ENCODE data around the gene CDC37L1. TPM values are rescaled to one million over a fixed set of nuclear protein-coding genes. Genes with fewer than 3 reads are reported as not detected.
"Not testable (repeated sequence)": the region's sequence is repeated elsewhere in the genome, so short reads cannot be mapped to it uniquely, and the experiment has no call there.

Gene CDC37L1
- total and polyA plus RNA-seq, 10 donors, result 5.3 to 21.2 (median 12.5) TPM

GRCh38 chr9:4656621-4657020, 22.7 kb upstream of the CDC37L1 start:
- H3K27me3 ChIP-seq (replicated peaks in 1 of 7), result no peaks in the 10 kb centered on the region
- no peaks in the 10 kb centered on the region for H3K36me3 ChIP-seq
- no peak overlapping the region for H3K27ac ChIP-seq
- H3K9me3 ChIP-seq, result no peaks in the 10 kb centered on the region
- peaks cover 3 to 6% (median 5%) of the 10 kb centered on the region in 6 donors for H3K4me1 ChIP-seq
- TF ChIP-seq, protein P1, sequence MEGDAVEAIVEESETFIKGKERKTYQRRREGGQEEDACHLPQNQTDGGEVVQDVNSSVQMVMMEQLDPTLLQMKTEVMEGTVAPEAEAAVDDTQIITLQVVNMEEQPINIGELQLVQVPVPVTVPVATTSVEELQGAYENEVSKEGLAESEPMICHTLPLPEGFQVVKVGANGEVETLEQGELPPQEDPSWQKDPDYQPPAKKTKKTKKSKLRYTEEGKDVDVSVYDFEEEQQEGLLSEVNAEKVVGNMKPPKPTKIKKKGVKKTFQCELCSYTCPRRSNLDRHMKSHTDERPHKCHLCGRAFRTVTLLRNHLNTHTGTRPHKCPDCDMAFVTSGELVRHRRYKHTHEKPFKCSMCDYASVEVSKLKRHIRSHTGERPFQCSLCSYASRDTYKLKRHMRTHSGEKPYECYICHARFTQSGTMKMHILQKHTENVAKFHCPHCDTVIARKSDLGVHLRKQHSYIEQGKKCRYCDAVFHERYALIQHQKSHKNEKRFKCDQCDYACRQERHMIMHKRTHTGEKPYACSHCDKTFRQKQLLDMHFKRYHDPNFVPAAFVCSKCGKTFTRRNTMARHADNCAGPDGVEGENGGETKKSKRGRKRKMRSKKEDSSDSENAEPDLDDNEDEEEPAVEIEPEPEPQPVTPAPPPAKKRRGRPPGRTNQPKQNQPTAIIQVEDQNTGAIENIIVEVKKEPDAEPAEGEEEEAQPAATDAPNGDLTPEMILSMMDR (IDR thresholded peaks at IDR 0.05 in 8 of 11, conservative IDR thresholded peaks at IDR 0.05 in 3 of 11), result no peak
- TF ChIP-seq POLR2AphosphoS5 (IDR thresholded peaks at IDR 0.05), result no peak
- no peak for TF ChIP-seq POLR2A (IDR thresholded peaks at IDR 0.05)
- 65 to 98% (median 95%) methylated on average over 3 of the region's 3 CpGs for WGBS, 5 donors
- DNase-seq, result no peak
- H3K4me3 ChIP-seq, result no peak overlapping the region
- intact Hi-C loops (cut with DNase I; ENCODE audit: low total_unique reads), result no loop called here

DNA sequence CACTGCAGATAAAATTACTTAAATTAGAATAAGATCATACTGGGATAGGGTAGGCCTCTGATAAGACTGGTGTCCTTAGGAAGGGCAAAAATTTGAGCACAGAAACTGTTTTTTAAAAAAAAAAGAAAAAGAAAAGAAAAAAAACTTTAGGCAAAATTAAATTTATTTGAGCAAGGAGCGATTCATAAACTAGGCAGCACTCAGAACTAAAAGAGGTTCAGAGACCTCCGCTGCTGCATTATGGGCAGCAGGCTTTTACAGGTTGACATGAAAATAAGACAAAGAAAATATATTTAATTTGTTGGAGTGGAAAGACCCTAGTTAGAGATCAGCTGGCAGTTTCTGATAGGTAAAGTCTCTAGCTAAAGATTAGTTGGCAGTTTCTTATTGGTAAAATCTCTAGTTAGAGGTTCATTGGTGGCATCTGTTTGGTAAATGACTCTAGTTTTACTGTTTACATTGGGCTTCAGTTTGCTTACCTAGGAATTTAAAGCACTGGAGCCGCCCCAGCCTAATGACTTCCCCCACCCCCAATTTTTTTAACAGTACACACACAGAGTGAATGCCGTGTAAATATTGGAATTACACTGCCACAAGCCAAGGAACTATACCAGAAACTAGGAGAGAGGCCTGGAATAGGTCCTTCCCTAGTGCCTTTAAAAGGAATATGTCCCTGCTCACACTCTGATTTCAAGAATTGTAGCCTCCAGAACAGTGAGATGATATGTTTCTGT, 21.8 kb upstream of the CDC37L1 start:
- TF ChIP-seq, protein P1 (IDR thresholded peaks at IDR 0.05 in 8 of 11, conservative IDR thresholded peaks at IDR 0.05 in 3 of 11), result no peak
- no peak for TF ChIP-seq POLR2A (IDR thresholded peaks at IDR 0.05)
- TF ChIP-seq POLR2AphosphoS5 (IDR thresholded peaks at IDR 0.05), result no peak
- Histone ChIP-seq H3K4me1 (peaks cover 3 to 14% (median 8%) of the 10 kb centered on the region in 6 donors), H3K27ac (no peak overlapping the region), H3K9me3 (no peaks in the 10 kb centered on the region), H3K4me3 (no peak overlapping the region), H3K36me3 (no peaks in the 10 kb centered on the region), H3K27me3 (replicated peaks in 1 of 7) (no peaks in the 10 kb centered on the region)
- 91 to 98% (median 96%) methylated on average over 4 of the region's 4 CpGs for WGBS, 5 donors
- intact Hi-C loops (cut with DNase I; ENCODE audit: low total_unique reads), result no loop called here
- DNase-seq, result no peak

- DNase-seq; H3K9me3 ChIP-seq; H3K27me3 ChIP-seq (replicated peaks in 1 of 7); H3K36me3 ChIP-seq; H3K27ac ChIP-seq; H3K4me3 ChIP-seq: not testable (repeated sequence)
- intact Hi-C loops (cut with DNase I; ENCODE audit: low total_unique reads), result loop anchor here (10.0 kb wide), 1 partner anchor 324 kb away; the partner anchor contains the start of gene JAK2
- peaks cover 23 to 44% (median 38%) of the 10 kb centered on the region in 6 donors for H3K4me1 ChIP-seq
- 86 to 100% (median 94%) methylated on average over 4 to 5 of the region's 5 CpGs for WGBS, 5 donors
Observed at GRCh38 chr9:4660665-4661064, 18.7 kb upstream of the CDC37L1 start.

- Histone ChIP-seq H3K36me3 (no peaks in the 10 kb centered on the region), H3K4me3 (peak overlapping the region in 1 of 8 donors; percentile 77), H3K27me3 (replicated peaks in 1 of 7) (no peaks in the 10 kb centered on the region), H3K9me3 (no peaks in the 10 kb centered on the region), H3K4me1 (peaks cover 25 to 49% (median 43%) of the 10 kb centered on the region in 6 donors), H3K27ac (peak overlapping the region in 1 of 8 donors; percentile 91)
- no peak for TF ChIP-seq POLR2AphosphoS5 (IDR thresholded peaks at IDR 0.05)
- TF ChIP-seq, protein P1 (IDR thresholded peaks at IDR 0.05 in 8 of 11, conservative IDR thresholded peaks at IDR 0.05 in 3 of 11), result no peak
- no peak for TF ChIP-seq POLR2A (IDR thresholded peaks at IDR 0.05)
- DNase-seq, result no peak
- 66 to 96% (median 68%) methylated on average over 1 of the region's 1 CpG for WGBS, 5 donors
- intact Hi-C loops (cut with DNase I; ENCODE audit: low total_unique reads), result loop anchor here (10.0 kb wide), 1 partner anchor 324 kb away; the partner anchor contains the start of gene JAK2
Observed at GRCh38 chr9:4661165-4661564, 18.2 kb upstream of the CDC37L1 start.

Data from spleen (tissue), 11 donors.